G401 (cell line): ENCODE data around the gene SLC6A1. TPM values are rescaled to one million over a fixed set of nuclear protein-coding genes. Genes with fewer than 3 reads are reported as not detected.

Experiments
- DNase-seq: peaks from one replicate; pipeline ENCODE4 v3.0.0-alpha.2; 2015; ENCODE audit warnings: low spot score
- in situ Hi-C: cut with HindIII; loops from 2 replicates; pipeline ENCODE4 v1.10.0; 2016; ENCODE audit warnings: low sequenced_read_pairs, mixed read lengths
- total RNA-seq: library from RNA; depleted of rRNA; stranded (reverse); fragments of >200 nt; shearing (Covaris generic); gene quantifications from 2 replicates; pipeline ENCODE4 v1.2.3, GENCODE V29; 2014

SLC6A1 gene
- total RNA-seq, 1 experiment from 2014 or later, result not detected

DNA sequence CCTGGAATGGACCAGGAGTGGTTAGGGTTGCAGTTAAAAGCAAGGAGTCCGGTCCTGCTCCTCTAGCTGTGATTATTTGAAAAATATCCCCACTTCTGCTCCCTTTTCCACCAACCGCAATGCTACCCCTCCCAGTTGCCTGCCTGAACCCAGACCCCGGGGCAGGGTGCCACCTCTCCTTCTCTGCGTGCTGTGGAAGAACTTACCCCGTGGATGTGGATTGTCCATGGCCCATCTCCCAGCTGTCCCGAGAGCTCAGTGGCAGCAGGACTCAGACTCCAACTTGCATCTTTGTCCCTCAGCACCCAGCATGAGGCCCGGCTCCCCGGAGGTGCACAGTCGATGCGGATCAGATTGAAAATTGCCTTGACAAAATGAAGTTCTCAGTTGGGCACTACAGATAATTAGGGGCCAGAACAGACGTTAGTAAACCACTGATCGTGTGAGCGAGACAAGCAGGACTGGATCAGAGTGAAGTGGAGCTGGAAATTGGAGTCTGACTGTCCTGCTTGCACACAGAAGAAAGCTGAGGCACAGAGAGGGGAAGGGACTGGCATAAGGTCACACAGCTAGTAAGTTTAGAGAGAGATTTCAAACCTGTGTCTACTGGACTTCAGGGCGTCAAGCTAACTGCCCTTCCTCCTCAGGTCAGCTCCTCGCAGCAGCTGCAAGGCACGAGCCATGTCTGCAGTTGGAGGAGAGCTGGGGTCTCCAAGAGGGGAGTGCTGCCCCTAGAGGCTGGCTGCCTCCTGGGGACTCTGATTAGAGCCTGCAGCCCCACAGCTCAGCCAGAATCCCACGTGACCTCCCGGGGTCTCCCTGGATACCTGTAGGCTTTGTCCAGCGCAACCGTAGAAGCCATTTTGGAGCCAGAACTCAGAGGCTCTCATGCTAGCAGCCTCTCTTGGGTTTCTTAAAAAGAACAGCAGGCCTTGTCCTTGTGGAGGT lies 14.7 kb downstream of the SLC6A1 start:
- DNase-seq, result no peak
- in situ Hi-C loops, result no loop called here

DNA sequence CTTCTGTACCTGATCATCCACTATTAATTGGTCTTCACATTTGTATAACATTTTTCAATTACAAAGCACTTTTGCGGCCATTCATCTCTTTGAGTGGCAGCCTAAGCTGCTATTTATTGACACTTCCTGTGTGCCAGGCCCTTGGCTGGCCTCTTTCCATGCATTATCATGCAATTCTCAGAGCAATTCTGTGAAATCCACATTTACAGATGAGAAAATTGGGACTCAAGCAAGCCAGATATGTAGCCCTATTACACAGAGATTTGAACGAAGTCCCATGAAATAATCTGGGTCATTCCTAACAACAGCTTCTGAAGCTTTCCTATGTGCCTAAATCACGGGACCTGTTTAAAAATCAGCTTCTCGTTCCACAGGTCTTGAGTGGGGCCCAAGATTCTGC lies 17.4 kb downstream of the SLC6A1 start:
- no peak for DNase-seq
- in situ Hi-C loops, result no loop called here

DNA sequence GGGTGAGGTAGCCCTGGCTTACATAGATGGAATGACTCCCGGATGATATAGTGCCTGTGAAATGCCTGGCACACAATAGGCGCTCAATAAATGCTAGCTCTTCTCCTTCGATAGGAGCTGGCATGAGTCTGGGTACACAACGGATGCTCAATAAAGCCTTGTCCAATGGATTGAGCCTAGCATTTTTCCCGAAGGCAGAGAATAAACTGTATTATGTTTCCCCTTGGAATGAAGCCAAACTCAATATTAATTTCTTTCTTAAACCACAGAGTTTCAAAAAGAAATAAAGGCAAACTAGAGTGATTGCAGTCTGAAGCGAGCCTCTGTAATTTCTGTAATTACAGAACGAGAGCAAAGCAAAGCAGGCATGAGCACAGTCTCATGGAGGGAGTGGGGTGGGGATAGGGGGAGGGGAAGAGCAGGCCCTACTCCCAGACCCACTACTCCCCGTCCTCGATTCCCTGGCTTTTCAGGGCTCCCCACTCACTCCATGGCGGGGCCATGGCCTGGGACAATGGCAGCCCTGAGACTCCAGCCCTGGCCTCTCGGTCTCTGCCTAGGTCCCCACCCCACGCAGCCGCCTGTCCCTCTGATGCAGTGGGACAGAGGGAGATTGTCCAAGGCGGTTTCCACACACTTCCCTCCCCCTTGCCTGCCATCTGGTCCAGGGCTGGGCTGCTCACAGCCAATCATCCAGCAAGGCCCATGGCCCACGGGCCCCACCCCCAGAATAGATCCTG lies 18.0 kb downstream of the SLC6A1 start:
- DNase-seq, result no peak
- in situ Hi-C loops, result no loop called here

DNA sequence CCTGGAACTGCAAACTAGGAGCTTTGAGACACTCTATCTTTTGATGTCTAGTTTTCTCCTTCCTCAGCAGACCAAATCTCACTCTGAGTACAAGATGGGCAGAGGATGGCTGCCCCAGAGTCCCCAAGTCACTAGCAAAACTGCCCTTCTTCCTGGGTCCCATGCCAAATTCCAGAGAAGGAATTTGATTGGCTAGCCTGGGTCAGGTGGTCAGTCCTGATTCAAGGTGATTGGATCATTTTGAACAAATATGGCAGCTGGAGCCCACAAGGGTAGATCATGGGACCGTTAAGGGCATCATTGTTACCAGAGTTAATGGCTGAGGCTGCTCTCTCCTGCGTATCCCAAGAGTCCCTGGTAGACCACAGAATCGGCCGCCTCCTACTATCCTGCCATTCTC lies 21.7 kb downstream of the SLC6A1 start:
- DNase-seq, result no peak
- in situ Hi-C loops, result no loop called here

DNA sequence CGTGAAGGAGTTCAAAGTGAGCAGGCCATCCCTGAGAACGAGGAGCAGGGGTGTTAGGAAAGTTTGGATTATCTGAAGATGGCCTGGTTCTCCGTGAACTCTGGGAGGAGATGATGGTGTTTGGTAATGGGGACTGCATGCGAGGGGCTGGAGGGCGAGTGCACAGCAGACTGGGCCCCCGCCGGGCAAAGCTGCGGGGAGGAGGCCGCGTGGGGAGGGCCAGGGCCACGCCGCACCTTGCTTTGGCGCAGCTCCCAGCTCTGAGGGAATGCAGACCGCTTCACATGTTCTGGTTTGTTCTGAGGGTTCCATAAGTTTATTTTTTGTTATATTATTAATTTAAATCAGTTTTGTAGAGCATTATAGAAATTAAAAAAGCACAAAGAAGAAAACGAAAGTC lies 22.2 kb downstream of the SLC6A1 start:
- in situ Hi-C loops, result no loop called here
- DNase-seq, result no peak

DNA sequence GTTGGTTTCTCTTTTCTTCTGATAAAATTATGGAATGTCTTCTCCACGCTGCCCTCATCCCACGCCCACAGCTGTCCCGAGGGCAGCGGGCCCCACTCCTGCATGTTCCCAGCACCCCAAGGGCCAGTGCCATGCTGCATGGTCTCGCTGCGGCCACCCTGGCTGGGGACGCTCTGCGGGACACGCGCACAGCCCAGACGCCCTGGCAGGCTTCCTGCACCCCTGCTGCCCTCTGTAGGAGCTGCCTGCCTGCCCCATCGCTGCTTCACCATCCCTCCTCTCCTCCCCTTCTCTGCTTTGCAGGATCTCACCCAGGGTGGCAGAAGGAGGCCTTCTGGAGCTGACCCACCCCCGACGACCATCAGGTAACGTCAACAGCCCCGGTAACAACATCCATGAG lies 22.8 kb downstream of the SLC6A1 start:
- DNase-seq, result no peak
- in situ Hi-C loops, result no loop called here

DNA sequence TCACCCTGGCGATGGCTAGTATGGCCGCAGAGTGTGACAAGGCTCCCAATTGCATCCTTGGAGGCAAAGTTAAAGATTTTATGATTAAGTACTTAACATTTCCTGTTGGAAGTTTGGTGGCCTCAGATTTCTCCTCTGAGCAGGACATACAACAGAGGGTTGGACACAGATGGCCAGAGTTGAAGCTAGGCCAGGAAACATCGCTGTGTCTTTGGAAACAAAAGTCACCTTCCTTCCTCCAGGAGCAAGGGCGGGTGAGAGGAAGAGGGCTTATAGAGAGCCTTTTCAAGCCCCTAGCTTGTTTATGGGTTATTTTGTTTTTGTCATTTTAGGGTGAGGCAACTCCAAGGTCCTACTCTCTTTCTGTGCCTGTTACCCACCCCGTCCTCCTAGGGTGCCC lies 24.2 kb downstream of the SLC6A1 start:
- DNase-seq, result no peak
- in situ Hi-C loops, result no loop called here

GRCh38 chr3:11019116-11019819 lies 26.7 kb downstream of the SLC6A1 start:
- DNase-seq, result no peak
- in situ Hi-C loops, result no loop called here

DNA sequence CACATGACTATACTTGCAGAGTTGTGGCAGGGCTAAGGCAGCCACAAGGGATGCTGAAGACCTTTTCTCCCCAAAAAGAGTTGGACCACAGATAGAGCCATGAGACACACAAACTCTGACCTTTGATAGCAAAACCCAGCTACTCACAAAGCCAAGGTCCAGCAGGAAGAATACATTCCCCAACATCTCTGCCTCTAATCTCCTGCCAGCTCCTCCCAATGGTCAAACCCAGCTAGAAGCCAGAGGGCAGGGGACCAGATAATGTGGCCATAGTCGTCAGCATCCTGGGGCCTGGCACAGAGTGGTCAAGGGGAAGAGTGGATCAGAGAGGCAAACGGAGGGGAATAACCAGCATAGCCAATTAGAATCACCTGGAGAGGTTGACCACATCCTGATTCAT lies 28.2 kb downstream of the SLC6A1 start:
- in situ Hi-C loops, result no loop called here
- DNase-seq, result no peak

DNA sequence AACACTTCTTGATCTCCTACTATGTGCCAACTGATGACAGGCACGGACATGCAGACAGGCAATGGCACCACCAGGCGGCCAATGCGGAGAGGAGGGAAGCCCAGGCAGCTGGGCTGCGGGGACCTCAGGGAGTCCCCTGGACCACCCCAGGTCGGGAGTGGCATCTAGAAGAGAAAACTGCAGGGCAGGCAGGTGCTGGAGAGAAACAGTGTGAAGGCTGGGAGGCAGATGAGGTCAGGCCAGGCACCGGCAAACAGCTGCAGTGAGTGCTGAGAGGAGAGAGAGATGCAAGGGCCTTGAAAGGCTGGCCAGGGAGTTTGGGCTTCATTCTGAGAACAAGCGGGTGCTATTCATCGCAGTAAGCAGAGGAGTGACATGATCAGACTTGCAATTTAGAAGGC lies 29.1 kb downstream of the SLC6A1 start:
- in situ Hi-C loops, result no loop called here
- DNase-seq, result no peak

- in situ Hi-C loops, result no loop called here
- no peak for DNase-seq
Observed at GRCh38 chr3:11022115-11022514, 29.6 kb downstream of the SLC6A1 start.

GRCh38 chr3:11024181-11024580 lies 31.6 kb downstream of the SLC6A1 start:
- in situ Hi-C loops, result no loop called here
- DNase-seq, result no peak

DNA sequence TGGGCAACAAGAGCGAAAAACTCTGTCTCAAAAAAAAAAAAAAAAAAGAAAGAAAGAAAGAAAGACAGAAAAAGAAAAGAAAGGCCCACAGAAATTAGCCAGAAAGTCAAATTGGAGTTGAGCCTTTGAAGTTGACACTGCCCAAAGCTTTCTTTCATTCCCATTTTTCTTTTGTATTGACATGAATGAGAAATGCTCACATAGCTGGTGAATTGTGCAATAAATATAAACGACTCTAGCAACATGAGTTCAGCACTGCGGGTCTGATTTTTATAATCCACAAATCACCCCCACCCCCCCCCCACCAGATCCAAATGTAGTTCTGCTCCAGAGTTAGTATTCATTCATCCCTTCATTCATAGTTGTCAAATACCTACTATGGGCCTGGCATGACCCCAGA lies 37.4 kb downstream of the SLC6A1 start:
- in situ Hi-C loops, result no loop called here
- DNase-seq, result no peak

- in situ Hi-C loops, result no loop called here
- DNase-seq, result no peak
Observed at GRCh38 chr3:11033871-11034270, 41.3 kb downstream of the SLC6A1 start.

DNA sequence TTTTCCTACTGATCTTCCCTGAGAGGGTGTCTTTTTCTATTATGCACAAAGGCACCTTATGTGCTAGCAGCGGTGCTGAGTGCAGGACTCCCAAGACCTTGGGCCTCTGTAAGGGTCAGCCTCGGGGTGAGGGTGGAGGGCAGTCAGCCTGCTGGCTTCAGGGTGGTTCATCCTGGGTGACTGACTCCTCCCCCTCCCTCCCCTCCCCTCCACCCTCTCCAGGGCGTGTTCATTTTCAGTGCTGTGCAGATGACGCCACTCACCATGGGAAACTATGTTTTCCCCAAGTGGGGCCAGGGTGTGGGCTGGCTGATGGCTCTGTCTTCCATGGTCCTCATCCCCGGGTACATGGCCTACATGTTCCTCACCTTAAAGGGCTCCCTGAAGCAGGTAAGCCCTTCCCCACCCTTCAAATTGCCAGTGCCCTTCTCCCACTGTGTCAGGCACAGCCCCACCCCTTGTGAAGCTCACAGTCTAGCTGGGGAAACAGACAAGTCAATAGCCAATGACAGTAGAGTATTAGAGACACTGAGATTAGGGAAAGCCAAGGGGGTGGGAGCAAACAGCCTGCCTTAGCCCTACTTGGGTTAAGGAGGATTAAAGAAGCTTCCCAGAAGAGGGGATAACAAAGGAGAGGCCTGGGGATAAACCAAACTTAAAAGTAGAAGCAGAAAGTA lies 41.9 kb downstream of the SLC6A1 start:
- no peak for DNase-seq
- in situ Hi-C loops, result no loop called here

GRCh38 chr3:11035757-11036505 lies 43.4 kb downstream of the SLC6A1 start:
- no peak for DNase-seq
- in situ Hi-C loops, result no loop called here

DNA sequence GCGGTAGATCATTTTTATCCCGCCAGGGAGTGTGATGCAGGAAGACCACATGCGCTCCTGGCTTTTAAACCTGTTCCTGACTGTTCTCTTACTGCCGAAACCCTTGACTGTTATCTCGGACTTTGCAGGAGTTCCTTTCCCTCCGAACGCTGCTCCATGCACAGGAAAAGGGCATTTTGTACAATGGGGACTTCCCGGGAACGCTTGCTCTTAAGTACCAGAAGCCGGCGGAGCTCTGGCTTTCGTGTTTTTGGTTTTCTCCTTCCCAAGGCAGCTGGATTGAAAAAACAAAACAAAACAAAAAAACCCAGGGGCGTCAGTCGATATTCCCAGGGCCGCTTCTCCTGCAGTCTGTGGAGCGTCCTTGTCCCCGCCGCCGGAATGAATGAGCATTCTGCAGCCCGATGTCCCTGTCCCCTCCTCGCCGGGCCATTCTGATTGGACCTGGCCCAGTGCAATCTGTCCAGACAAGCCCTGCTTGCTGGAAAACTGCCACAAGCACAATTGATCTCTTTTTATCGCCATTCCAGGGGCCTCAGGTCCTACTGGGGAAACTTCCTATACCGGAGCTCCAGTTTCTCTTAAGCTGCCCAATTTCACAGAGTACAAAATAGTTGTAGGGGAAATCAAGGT lies 44.8 kb downstream of the SLC6A1 start:
- DNase-seq, result no peak
- in situ Hi-C loops, result no loop called here

DNA sequence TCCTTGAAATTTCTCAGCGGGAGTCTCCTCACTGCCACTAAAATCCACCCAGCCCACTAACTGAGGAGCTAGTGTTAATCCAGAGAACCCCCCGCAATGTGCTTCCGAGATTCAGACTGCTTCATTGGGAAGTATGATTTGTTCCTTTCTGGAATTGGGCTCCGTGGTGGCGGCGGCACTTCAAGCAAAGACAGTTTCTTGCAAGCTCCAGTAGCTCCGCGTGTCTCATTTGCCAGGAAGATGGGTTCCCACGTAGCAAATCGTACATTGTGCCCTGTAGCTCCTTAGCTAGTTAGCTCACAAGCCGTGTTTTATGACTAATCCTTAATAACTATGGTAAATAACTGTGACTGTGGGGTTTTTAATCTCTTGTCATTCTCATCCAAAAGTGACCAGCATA lies 45.4 kb downstream of the SLC6A1 start:
- in situ Hi-C loops, result no loop called here
- DNase-seq, result no peak
